Neural cell (in vitro differentiated cells): ENCODE results near the gene ZNF10.

Source experiments
- EP300 ChIP-seq: fragments of 450-650 bp; conservative IDR thresholded peaks from 2 replicates; pipeline ENCODE4 v1.6.1; 2014; ENCODE audit warnings: antibody characterized with exemption, mild to moderate bottlenecking, moderate library complexity; ENCODE audit not compliant: poor library complexity, severe bottlenecking
- EZH2 ChIP-seq: fragments of 200-600, 300-800 bp; shearing (Covaris generic), sonication (generic); IDR thresholded peaks from 2 replicates; pipeline ENCODE4 v1.6.1; 2014; ENCODE audit warnings: antibody characterized with exemption, low read length, borderline replicate concordance, mild to moderate bottlenecking; ENCODE audit not compliant: insufficient read depth, poor library complexity, severe bottlenecking

DNA sequence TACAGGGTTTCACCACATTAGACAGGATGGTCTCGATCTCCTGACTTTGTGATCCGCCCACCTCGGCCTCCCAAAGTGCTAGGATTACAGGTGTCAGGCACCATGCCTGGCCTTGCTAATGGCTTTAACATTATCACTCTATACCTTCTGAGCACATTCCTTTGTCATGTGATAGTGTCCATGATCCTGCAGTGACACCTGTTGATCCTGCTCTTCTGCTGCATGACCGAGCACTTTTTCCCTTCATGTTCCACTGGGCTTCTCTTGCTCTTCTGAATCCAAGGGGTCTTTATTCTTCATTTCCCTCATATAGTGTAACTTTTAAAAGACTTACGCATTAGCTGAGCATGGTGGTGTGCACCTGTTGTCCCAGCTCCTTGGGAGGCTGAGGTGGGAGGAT lies 62.4 kb downstream of the ZNF10 start:
- no peak for TF ChIP-seq EZH2
- no peak for TF ChIP-seq EP300
